Adrenal gland (tissue), 5 donors: ENCODE data around the gene CYP27B1.

Experiments used
- CTCF ChIP-seq, 6 experiments: fragments of 450-650 bp in 4 of 6; fragments of 200-600 bp in 2 of 6; sonication (generic) in 1 of 6; IDR thresholded peaks; 1 replicate in 5 of 6; 2 replicates in 1 of 6; pipeline versions ENCODE4 v1.5.1 to v1.8.0; 2016 to 2021; ENCODE audit warnings: antibody characterized with exemption in 6 of 6, mild to moderate bottlenecking in 2 of 6, moderate library complexity in 1 of 6
- POLR2A ChIP-seq, 2 donors: fragments of 450-650 bp; IDR thresholded peaks; one replicate each; pipeline ENCODE4 v1.6.1; 2017; ENCODE audit warnings: antibody characterized with exemption in 2 of 2, mild to moderate bottlenecking in 2 of 2, moderate library complexity in 1 of 2
- donor health status: DM: no; HTN: no; CAD: no.

DNA sequence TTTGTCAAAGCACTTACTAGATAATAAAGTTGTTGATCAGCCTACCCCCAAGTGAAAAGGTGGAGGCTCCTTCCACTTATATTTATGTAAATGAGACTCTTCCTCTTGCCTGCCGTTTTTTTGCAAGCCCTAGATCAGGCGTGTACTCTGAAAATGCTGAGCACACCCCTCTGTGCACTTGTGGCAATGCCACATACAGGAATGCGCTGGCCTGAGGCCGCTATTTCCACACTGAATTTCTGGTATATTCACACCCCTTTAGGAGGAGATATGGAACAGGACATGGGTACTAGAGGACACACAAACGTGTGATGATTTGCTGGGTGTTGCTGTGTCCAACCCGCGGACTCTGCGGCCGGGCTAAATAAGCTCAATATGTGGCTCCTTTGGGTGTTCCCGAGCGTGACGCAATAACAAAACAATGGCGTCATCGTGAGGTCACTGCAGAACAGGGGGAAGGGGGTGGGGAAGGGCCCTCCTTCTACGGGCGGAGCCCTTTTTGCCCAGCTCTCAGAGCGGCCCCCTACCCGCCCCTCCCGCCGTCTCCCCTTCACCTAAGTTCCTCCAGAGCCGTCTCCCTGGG lies 22.6 kb downstream of the CYP27B1 start:
- TF ChIP-seq CTCF (IDR thresholded peaks at IDR 0.05) = no peak
- no peak for TF ChIP-seq POLR2A (IDR thresholded peaks at IDR 0.05)
